ENCODE measurements around the gene PHPT1.
"Not testable (repeated sequence)": the region's sequence is repeated elsewhere in the genome, so short reads cannot be mapped to it uniquely, and the experiment has no call there.

The PHPT1 gene

GRCh38 chr9:136837146-136837855 lies 11.9 kb upstream of the PHPT1 start:
- DNase-seq (ENCODE audit: low read depth in 3 of 3) = no peak

GRCh38 chr9:136837856-136838277 lies 11.3 kb upstream of the PHPT1 start:
- DNase-seq (ENCODE audit: low read depth in 3 of 3) = not testable (repeated sequence)

- DNase-seq (ENCODE audit: low read depth in 3 of 3) = no peak
Measured at GRCh38 chr9:136838314-136839228, 10.6 kb upstream of the PHPT1 start.

GRCh38 chr9:136839229-136840139 lies 9.7 kb upstream of the PHPT1 start:
- DNase-seq (ENCODE audit: low read depth in 3 of 3) = no peak

- no peak for DNase-seq (ENCODE audit: low read depth in 3 of 3)
Measured at GRCh38 chr9:136840140-136840876, 8.9 kb upstream of the PHPT1 start.

- DNase-seq (ENCODE audit: low read depth in 3 of 3) = no peak
Measured at GRCh38 chr9:136840877-136841645, 8.1 kb upstream of the PHPT1 start.

GRCh38 chr9:136841646-136842379 lies 7.4 kb upstream of the PHPT1 start:
- not testable (repeated sequence) for DNase-seq (ENCODE audit: low read depth in 3 of 3)

GRCh38 chr9:136842380-136842948 lies 6.7 kb upstream of the PHPT1 start, which contains the start of gene AJM1:
Gene AJM1, plus strand, starts transcription at chr9:136842478. Its CDS starts 1,937 bp downstream, at chr9:136844415.
- DNase-seq (ENCODE audit: low read depth in 3 of 3) = peak; percentile 61 to 68 (median 66)

GRCh38 chr9:136843159-136843800 lies 5.9 kb upstream of the PHPT1 start:
- not testable (repeated sequence) for DNase-seq (ENCODE audit: low read depth in 3 of 3)

- DNase-seq (ENCODE audit: low read depth in 3 of 3) = peak in 2 of 3 donors; percentile 39 to 41
Measured at GRCh38 chr9:136843801-136844740, 5.1 kb upstream of the PHPT1 start.

GRCh38 chr9:136844761-136845464 lies 4.3 kb upstream of the PHPT1 start:
- DNase-seq (ENCODE audit: low read depth in 3 of 3) = no peak

GRCh38 chr9:136845465-136846260 lies 3.5 kb upstream of the PHPT1 start:
- no peak for DNase-seq (ENCODE audit: low read depth in 3 of 3)

GRCh38 chr9:136846376-136847087 lies 2.7 kb upstream of the PHPT1 start:
- no peak for DNase-seq (ENCODE audit: low read depth in 3 of 3)

GRCh38 chr9:136847088-136847825 lies 2.0 kb upstream of the PHPT1 start:
- DNase-seq (ENCODE audit: low read depth in 3 of 3) = no peak

Measured in stimulated activated CD4-positive, alpha-beta T cell treated with anti-CD3 and anti-CD28 coated beads, TNF-alpha, amount 100 ng/mL, for 48 hours (primary cell).